Hepatocyte (in vitro differentiated cells): Measurements from ENCODE around the gene SLC6A11.
A peak's percentile ranks its signal among the peaks of the same experiment; 100 is the strongest.

ENCODE experiments used
- CTCF ChIP-seq: fragments of 200-600 bp; sonication (generic); IDR thresholded peaks from 2 replicates; pipeline ENCODE4 v1.5.1; 2016; ENCODE audit warnings: antibody characterized with exemption, mild to moderate bottlenecking; ENCODE audit not compliant: poor library complexity
- EZH2 ChIP-seq: fragments of 200-600 bp; sonication (generic); IDR thresholded peaks from 2 replicates; pipeline ENCODE4 v1.6.1; 2016; ENCODE audit warnings: antibody characterized with exemption, mild to moderate bottlenecking, borderline replicate concordance
- EZH2phosphoT487 ChIP-seq: fragments of 200-600 bp; sonication (generic); IDR thresholded peaks from one replicate; pipeline ENCODE4 v1.6.1; 2018; ENCODE audit warnings: antibody characterized with exemption, mild to moderate bottlenecking, low read depth, moderate library complexity; ENCODE audit not compliant: unreplicated experiment, severe bottlenecking

- TF ChIP-seq CTCF: peak; percentile 61
- no peak for TF ChIP-seq EZH2
- no peak for TF ChIP-seq EZH2phosphoT487
Observed at GRCh38 chr3:10950476-10951294, 134.7 kb downstream of the SLC6A11 start.
